BE2C (cell line): ENCODE data around the gene RETREG1.

ENCODE experiments used
- DNase-seq: peaks from one replicate; pipeline ENCODE4 v3.0.0-alpha.2; 2020
- H3K27me3 ChIP-seq: fragments of 250-450 bp; sonication (Bioruptor Pico); 2 replicates; pipeline ENCODE4 v1.5.1; 2020; ENCODE audit warnings: mild to moderate bottlenecking
- H3K36me3 ChIP-seq: fragments of 250-450 bp; sonication (Bioruptor Pico); 2 replicates; pipeline ENCODE4 v1.5.1; 2020; ENCODE audit warnings: mild to moderate bottlenecking
- H3K4me1 ChIP-seq: fragments of 250-450 bp; sonication (Bioruptor Pico); 2 replicates; pipeline ENCODE4 v1.5.1; 2020
- H3K4me3 ChIP-seq: 2 replicates; pipeline ENCODE4 v1.5.1; 2011; ENCODE audit warnings: low read depth, low read length
- H3K9me3 ChIP-seq: fragments of 250-450 bp; sonication (Bioruptor Pico); 2 replicates; pipeline ENCODE4 v1.5.1; 2020
- CTCF ChIP-seq: IDR thresholded peaks from 2 replicates; pipeline ENCODE4 v1.5.1; 2012; ENCODE audit warnings: mild to moderate bottlenecking, low read depth, low read length

Gene RETREG1

GRCh38 chr5:16592255-16592654 lies 24.5 kb downstream of the RETREG1 start:
- no peak overlapping the region for H3K4me3 ChIP-seq
- H3K9me3 ChIP-seq, result no peaks in the 10 kb centered on the region
- H3K27me3 ChIP-seq, result no peaks in the 10 kb centered on the region
- H3K36me3 ChIP-seq, result no peaks in the 10 kb centered on the region
- no peak for TF ChIP-seq CTCF
- H3K4me1 ChIP-seq, result no peaks in the 10 kb centered on the region
- DNase-seq, result no peak

GRCh38 chr5:16590685-16591084 lies 26.1 kb downstream of the RETREG1 start:
- TF ChIP-seq CTCF, result no peak
- Histone ChIP-seq H3K9me3 (no peaks in the 10 kb centered on the region), H3K27me3 (no peaks in the 10 kb centered on the region), H3K4me1 (no peaks in the 10 kb centered on the region), H3K36me3 (no peaks in the 10 kb centered on the region), H3K4me3 (no peak overlapping the region)
- DNase-seq, result no peak

- no peaks in the 10 kb centered on the region for H3K27me3 ChIP-seq
- no peak for DNase-seq
- no peak for TF ChIP-seq CTCF
- H3K4me1 ChIP-seq, result no peaks in the 10 kb centered on the region
- no peak overlapping the region for H3K4me3 ChIP-seq
- H3K36me3 ChIP-seq, result no peaks in the 10 kb centered on the region
- H3K9me3 ChIP-seq, result no peaks in the 10 kb centered on the region
Measured at GRCh38 chr5:16589658-16590057, 27.1 kb downstream of the RETREG1 start.

GRCh38 chr5:16588434-16589214 lies 28.2 kb downstream of the RETREG1 start:
- Histone ChIP-seq H3K4me3 (no peak overlapping the region), H3K4me1 (no peaks in the 10 kb centered on the region), H3K36me3 (no peaks in the 10 kb centered on the region), H3K9me3 (no peaks in the 10 kb centered on the region), H3K27me3 (no peaks in the 10 kb centered on the region)
- DNase-seq, result no peak
- no peak for TF ChIP-seq CTCF

GRCh38 chr5:16586556-16586955 lies 30.2 kb downstream of the RETREG1 start:
- Histone ChIP-seq H3K27me3 (no peaks in the 10 kb centered on the region), H3K4me3 (no peak overlapping the region), H3K4me1 (no peaks in the 10 kb centered on the region), H3K36me3 (no peaks in the 10 kb centered on the region), H3K9me3 (no peaks in the 10 kb centered on the region)
- TF ChIP-seq CTCF, result no peak
- no peak for DNase-seq

GRCh38 chr5:16585041-16585667 lies 31.6 kb downstream of the RETREG1 start:
- no peak for DNase-seq
- no peaks in the 10 kb centered on the region for H3K36me3 ChIP-seq
- no peaks in the 10 kb centered on the region for H3K9me3 ChIP-seq
- no peaks in the 10 kb centered on the region for H3K4me1 ChIP-seq
- H3K27me3 ChIP-seq, result no peaks in the 10 kb centered on the region
- no peak overlapping the region for H3K4me3 ChIP-seq
- peak; percentile 60 for TF ChIP-seq CTCF
